ENCODE results near the gene CTBP1. TPM values are rescaled to one million over a fixed set of nuclear protein-coding genes. Genes with fewer than 3 reads are reported as not detected.

Gene CTBP1
- total RNA-seq, 1 donor from 2014 or later, result 169 TPM

- peak overlapping the region; percentile 71 for H3K4me3 ChIP-seq
- TF ChIP-seq CTCF (IDR thresholded peaks at IDR 0.05), result no peak
Measured at GRCh38 chr4:1166509-1167243, 82.3 kb downstream of the CTBP1 start.

GRCh38 chr4:1164956-1165545 lies 83.9 kb downstream of the CTBP1 start:
- DNase-seq, result no peak
- no peak for ATAC-seq
- Histone ChIP-seq H3K4me1 (peaks cover 8% of the 10 kb centered on the region), H3K27me3 (peaks cover 5% of the 10 kb centered on the region), H3K36me3 (no peaks in the 10 kb centered on the region), H3K27ac (no peak overlapping the region), H3K9me3 (no peaks in the 10 kb centered on the region), H3K4me3 (no peak overlapping the region)
- intact Hi-C loops (cut with DNase I), result loop anchor here (10.0 kb wide), 1 partner anchor 80 kb away; the partner anchor contains the start of gene CTBP1
- TF ChIP-seq CTCF (IDR thresholded peaks at IDR 0.05), result no peak

More at GRCh38 chr4:1166509-1167243, 82.3 kb downstream of the CTBP1 start:
- no peaks in the 10 kb centered on the region for H3K36me3 ChIP-seq
- peaks cover 18% of the 10 kb centered on the region for H3K4me1 ChIP-seq
- intact Hi-C loops (cut with DNase I), result loop anchor here (10.0 kb wide), 1 partner anchor 78 kb away; the partner anchor contains the start of gene CTBP1
- no peaks in the 10 kb centered on the region for H3K9me3 ChIP-seq
- peaks cover 21% of the 10 kb centered on the region for H3K27me3 ChIP-seq
- no peak for ATAC-seq
- DNase-seq, result no peak
- no peak overlapping the region for H3K27ac ChIP-seq

- Histone ChIP-seq H3K27me3 (no peaks in the 10 kb centered on the region), H3K36me3 (no peaks in the 10 kb centered on the region), H3K9me3 (no peaks in the 10 kb centered on the region), H3K4me3 (no peak overlapping the region), H3K27ac (no peak overlapping the region), H3K4me1 (peaks cover 8% of the 10 kb centered on the region)
- intact Hi-C loops (cut with DNase I), result loop anchor here (10.0 kb wide), 1 partner anchor 80 kb away; the partner anchor contains the start of gene CTBP1
- DNase-seq (no peak), ATAC-seq (no peak)
- no peak for TF ChIP-seq CTCF (IDR thresholded peaks at IDR 0.05)
Measured at GRCh38 chr4:1164444-1164843, 84.5 kb downstream of the CTBP1 start.

GRCh38 chr4:1164040-1164439 lies 84.9 kb downstream of the CTBP1 start:
- DNase-seq, result no peak
- Histone ChIP-seq H3K27me3 (no peaks in the 10 kb centered on the region), H3K36me3 (no peaks in the 10 kb centered on the region), H3K4me1 (peaks cover 8% of the 10 kb centered on the region), H3K9me3 (no peaks in the 10 kb centered on the region), H3K4me3 (no peak overlapping the region), H3K27ac (no peak overlapping the region)
- no peak for ATAC-seq
- TF ChIP-seq CTCF (IDR thresholded peaks at IDR 0.05), result no peak
- intact Hi-C loops (cut with DNase I), result loop anchor here (10.0 kb wide), 1 partner anchor 81 kb away; the partner anchor contains the start of gene CTBP1

Other genes starting within 250 kb of the CTBP1 start
- 25.2 TPM for gene FGFRL1, start 237.5 kb downstream of the CTBP1 start, total RNA-seq
- gene RNF212, start 135.6 kb downstream of the CTBP1 start, total RNA-seq, result 6.9 TPM
- gene SPON2, start 76.5 kb downstream of the CTBP1 start, total RNA-seq, result 43.9 TPM
- gene MAEA, start 40.8 kb upstream of the CTBP1 start, total RNA-seq, result 63.2 TPM
- gene UVSSA, start 98.1 kb upstream of the CTBP1 start, total RNA-seq, result 28.3 TPM
- not detected for gene NKX1-1, start 157.3 kb upstream of the CTBP1 start, total RNA-seq

Measured in upper lobe of right lung (tissue), 1 donor.